Measurements from ENCODE around the gene KCTD1.

DNA sequence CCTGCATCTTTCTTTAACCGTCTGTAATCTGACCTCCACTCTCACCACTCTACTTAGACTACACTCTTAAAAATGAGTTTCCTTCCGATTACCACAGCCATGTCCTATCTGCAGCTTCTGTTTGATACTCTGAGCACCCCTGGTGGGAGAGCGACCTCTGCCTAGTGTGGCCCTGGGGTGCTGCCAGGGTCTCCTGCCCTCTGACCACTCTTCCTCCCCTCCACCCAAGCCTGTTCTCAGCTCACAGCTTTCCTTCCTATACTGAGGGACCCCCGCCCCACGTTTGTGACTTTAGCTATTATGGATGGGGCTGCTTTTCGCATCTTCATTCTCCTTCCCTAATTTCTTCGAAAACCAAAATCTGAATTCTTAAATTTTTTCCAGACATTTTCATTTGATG, 132.7 kb downstream of the KCTD1 start:
- no peak for TF ChIP-seq GABPA (IDR thresholded peaks at IDR 0.05 in 1 of 2, conservative IDR thresholded peaks at IDR 0.05 in 1 of 2)
- no peak for TF ChIP-seq CTCF (IDR thresholded peaks at IDR 0.05; ENCODE audit: low read depth, low read length, missing input control)
- no peak for TF ChIP-seq RXRA (IDR thresholded peaks at IDR 0.05)
- no peak for TF ChIP-seq NR2F2 (IDR thresholded peaks at IDR 0.05)
- TF ChIP-seq, protein P1, sequence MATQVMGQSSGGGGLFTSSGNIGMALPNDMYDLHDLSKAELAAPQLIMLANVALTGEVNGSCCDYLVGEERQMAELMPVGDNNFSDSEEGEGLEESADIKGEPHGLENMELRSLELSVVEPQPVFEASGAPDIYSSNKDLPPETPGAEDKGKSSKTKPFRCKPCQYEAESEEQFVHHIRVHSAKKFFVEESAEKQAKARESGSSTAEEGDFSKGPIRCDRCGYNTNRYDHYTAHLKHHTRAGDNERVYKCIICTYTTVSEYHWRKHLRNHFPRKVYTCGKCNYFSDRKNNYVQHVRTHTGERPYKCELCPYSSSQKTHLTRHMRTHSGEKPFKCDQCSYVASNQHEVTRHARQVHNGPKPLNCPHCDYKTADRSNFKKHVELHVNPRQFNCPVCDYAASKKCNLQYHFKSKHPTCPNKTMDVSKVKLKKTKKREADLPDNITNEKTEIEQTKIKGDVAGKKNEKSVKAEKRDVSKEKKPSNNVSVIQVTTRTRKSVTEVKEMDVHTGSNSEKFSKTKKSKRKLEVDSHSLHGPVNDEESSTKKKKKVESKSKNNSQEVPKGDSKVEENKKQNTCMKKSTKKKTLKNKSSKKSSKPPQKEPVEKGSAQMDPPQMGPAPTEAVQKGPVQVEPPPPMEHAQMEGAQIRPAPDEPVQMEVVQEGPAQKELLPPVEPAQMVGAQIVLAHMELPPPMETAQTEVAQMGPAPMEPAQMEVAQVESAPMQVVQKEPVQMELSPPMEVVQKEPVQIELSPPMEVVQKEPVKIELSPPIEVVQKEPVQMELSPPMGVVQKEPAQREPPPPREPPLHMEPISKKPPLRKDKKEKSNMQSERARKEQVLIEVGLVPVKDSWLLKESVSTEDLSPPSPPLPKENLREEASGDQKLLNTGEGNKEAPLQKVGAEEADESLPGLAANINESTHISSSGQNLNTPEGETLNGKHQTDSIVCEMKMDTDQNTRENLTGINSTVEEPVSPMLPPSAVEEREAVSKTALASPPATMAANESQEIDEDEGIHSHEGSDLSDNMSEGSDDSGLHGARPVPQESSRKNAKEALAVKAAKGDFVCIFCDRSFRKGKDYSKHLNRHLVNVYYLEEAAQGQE (IDR thresholded peaks at IDR 0.05): no peak
- TF ChIP-seq RAD21 (IDR thresholded peaks at IDR 0.05): no peak
- no peak for TF ChIP-seq MAX (IDR thresholded peaks at IDR 0.05)
- no peak for TF ChIP-seq TAF1 (conservative IDR thresholded peaks at IDR 0.05)
- TF ChIP-seq, protein P2, sequence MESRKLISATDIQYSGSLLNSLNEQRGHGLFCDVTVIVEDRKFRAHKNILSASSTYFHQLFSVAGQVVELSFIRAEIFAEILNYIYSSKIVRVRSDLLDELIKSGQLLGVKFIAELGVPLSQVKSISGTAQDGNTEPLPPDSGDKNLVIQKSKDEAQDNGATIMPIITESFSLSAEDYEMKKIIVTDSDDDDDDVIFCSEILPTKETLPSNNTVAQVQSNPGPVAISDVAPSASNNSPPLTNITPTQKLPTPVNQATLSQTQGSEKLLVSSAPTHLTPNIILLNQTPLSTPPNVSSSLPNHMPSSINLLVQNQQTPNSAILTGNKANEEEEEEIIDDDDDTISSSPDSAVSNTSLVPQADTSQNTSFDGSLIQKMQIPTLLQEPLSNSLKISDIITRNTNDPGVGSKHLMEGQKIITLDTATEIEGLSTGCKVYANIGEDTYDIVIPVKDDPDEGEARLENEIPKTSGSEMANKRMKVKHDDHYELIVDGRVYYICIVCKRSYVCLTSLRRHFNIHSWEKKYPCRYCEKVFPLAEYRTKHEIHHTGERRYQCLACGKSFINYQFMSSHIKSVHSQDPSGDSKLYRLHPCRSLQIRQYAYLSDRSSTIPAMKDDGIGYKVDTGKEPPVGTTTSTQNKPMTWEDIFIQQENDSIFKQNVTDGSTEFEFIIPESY (IDR thresholded peaks at IDR 0.05): no peak
- TF ChIP-seq YY1 (IDR thresholded peaks at IDR 0.05): no peak
- no peak for TF ChIP-seq SP1 (IDR thresholded peaks at IDR 0.05)
